Stimulated activated CD4-positive, alpha-beta T cell treated with anti-CD3 and anti-CD28 coated beads, Interleukin-15, amount 100 ng/mL, for 1 hour (primary cell): ENCODE results near the gene OBSCN.

Experiments
- DNase-seq, 2 donors: peaks; one replicate each; pipeline ENCODE4 v3.0.0-alpha.2; 2020; ENCODE audit warnings: low read depth in 1 of 2, low spot score in 1 of 2

The OBSCN gene

GRCh38 chr1:228364068-228364705 lies 156.3 kb downstream of the OBSCN start:
- DNase-seq = no peak

GRCh38 chr1:228364706-228365213 lies 156.9 kb downstream of the OBSCN start:
- DNase-seq = no peak

GRCh38 chr1:228365271-228366061 lies 157.6 kb downstream of the OBSCN start:
- DNase-seq = no peak

GRCh38 chr1:228366062-228366865 lies 158.4 kb downstream of the OBSCN start:
- DNase-seq = no peak

- DNase-seq = no peak
Observed at GRCh38 chr1:228366866-228367741, 159.3 kb downstream of the OBSCN start.

GRCh38 chr1:228367798-228368791 lies 160.3 kb downstream of the OBSCN start:
- DNase-seq = no peak

GRCh38 chr1:228368801-228369607 lies 161.2 kb downstream of the OBSCN start:
- no peak for DNase-seq

GRCh38 chr1:228369608-228370438 lies 162.0 kb downstream of the OBSCN start:
- no peak for DNase-seq

- no peak for DNase-seq
Observed at GRCh38 chr1:228370439-228370940, 162.6 kb downstream of the OBSCN start.

GRCh38 chr1:228370941-228371740 lies 163.3 kb downstream of the OBSCN start:
- DNase-seq = no peak

- no peak for DNase-seq
Observed at GRCh38 chr1:228371741-228372182, 163.9 kb downstream of the OBSCN start.

- no peak for DNase-seq
Observed at GRCh38 chr1:228372183-228373003, 164.5 kb downstream of the OBSCN start.

- no peak for DNase-seq
Observed at GRCh38 chr1:228373004-228373680, 165.3 kb downstream of the OBSCN start.

GRCh38 chr1:228373681-228374571 lies 166.1 kb downstream of the OBSCN start:
- no peak for DNase-seq
